Measurements from ENCODE around the gene CUBN. TPM values are rescaled to one million over a fixed set of nuclear protein-coding genes. Genes with fewer than 3 reads are reported as not detected.

The CUBN gene
- total and polyA plus RNA-seq, 9 of the 15 experiments (the other 6 are each of a cell fraction or from before 2014, with no cell fraction given), result 0.04 to 0.33 (median 0.09) TPM

GRCh38 chr10:16891375-16892313 is 238.0 kb downstream of the CUBN start (continued):
- TF ChIP-seq ZNF518B (CRISPR knock-in tag; IDR thresholded peaks at IDR 0.05), result no peak
- no peak for TF ChIP-seq TFAM (CRISPR knock-in tag; conservative IDR thresholded peaks at IDR 0.05)
- no peak for TF ChIP-seq PKNOX1 (IDR thresholded peaks at IDR 0.05)
- TF ChIP-seq RBM39 (optimal IDR thresholded peaks at IDR 0.05; ENCODE audit: low read depth, low read length), result no peak
- TF ChIP-seq ZNF384 (IDR thresholded peaks at IDR 0.05; ENCODE audit: low read depth, low read length), result 0 out of 2 replicates have a peak, but pooled peaks have one; percentile 17
- TF ChIP-seq POLR3A (IDR thresholded peaks at IDR 0.05; ENCODE audit: borderline replicate concordance, extremely low read depth, insufficient read depth, insufficient read length), result no peak
- TF ChIP-seq SFPQ (IDR thresholded peaks at IDR 0.05; ENCODE audit: low read depth, low read length), result no peak
- TF ChIP-seq ARNT (IDR thresholded peaks at IDR 0.05), result peak; percentile 76 to 98; a peak in 3 of 4 replicates
- TF ChIP-seq ZNF316 (IDR thresholded peaks at IDR 0.05), result peak; percentile 97
- TF ChIP-seq ZNF583 (CRISPR knock-in tag; IDR thresholded peaks at IDR 0.05), result no peak
- TF ChIP-seq TRIM25 (IDR thresholded peaks at IDR 0.05; ENCODE audit: borderline replicate concordance), result no peak
- TF ChIP-seq TAF9B (IDR thresholded peaks at IDR 0.05; ENCODE audit: partially characterized antibody), result peak; percentile 94
- no peak for TF ChIP-seq ZNF655 (CRISPR knock-in tag; IDR thresholded peaks at IDR 0.05)
- peak in 1 of 2 experiments; percentile 95; a peak in 2 of 4 replicates for TF ChIP-seq CSDE1 (IDR thresholded peaks at IDR 0.05)
- TF ChIP-seq NR0B1 (IDR thresholded peaks at IDR 0.05; ENCODE audit: partially characterized antibody), result no peak

Measured in K562 (cell line).